Hepatocyte (in vitro differentiated cells): Measurements from ENCODE around the gene C3orf70.

ENCODE experiments used
- EZH2phosphoT487 ChIP-seq: fragments of 200-600 bp; sonication (generic); IDR thresholded peaks from one replicate; pipeline ENCODE4 v1.6.1; 2018; ENCODE audit warnings: antibody characterized with exemption, mild to moderate bottlenecking, low read depth, moderate library complexity; ENCODE audit not compliant: unreplicated experiment, severe bottlenecking
- TF ChIP-seq, protein P1 (sequence below): fragments of 200-600 bp; sonication (generic); IDR thresholded peaks from 2 replicates; pipeline ENCODE4 v1.5.1; 2016; ENCODE audit warnings: antibody characterized with exemption, mild to moderate bottlenecking; ENCODE audit not compliant: poor library complexity

DNA sequence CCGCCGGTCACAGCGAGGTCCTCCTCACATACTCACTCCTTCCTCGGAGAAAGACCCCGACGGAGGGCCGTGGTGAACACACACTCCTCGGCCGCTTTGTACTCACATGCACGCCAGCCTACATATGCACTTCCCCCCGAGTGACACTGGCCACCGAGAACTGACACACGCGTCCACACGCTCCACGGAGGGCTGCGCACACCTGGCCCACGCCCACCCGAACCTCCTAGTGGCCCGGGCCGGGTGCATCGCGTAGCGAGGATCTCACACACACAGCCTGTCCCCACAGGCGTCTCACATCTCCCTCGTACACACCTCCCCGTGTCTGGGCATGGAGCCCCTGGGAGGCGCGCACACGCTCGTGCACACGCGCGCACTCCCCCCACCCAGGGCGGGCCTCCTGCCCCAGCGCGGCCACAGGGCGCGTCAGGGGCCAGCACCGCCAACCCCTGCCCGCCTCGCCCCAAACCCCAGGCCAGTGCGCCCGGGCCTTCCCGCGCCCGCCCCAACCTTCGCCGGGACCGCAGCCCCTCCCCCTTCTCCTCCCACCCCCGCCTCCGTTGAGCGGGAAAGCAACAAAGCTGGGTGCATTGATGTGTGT lies 411 bp upstream of the C3orf70 start:
- TF ChIP-seq, protein P1, sequence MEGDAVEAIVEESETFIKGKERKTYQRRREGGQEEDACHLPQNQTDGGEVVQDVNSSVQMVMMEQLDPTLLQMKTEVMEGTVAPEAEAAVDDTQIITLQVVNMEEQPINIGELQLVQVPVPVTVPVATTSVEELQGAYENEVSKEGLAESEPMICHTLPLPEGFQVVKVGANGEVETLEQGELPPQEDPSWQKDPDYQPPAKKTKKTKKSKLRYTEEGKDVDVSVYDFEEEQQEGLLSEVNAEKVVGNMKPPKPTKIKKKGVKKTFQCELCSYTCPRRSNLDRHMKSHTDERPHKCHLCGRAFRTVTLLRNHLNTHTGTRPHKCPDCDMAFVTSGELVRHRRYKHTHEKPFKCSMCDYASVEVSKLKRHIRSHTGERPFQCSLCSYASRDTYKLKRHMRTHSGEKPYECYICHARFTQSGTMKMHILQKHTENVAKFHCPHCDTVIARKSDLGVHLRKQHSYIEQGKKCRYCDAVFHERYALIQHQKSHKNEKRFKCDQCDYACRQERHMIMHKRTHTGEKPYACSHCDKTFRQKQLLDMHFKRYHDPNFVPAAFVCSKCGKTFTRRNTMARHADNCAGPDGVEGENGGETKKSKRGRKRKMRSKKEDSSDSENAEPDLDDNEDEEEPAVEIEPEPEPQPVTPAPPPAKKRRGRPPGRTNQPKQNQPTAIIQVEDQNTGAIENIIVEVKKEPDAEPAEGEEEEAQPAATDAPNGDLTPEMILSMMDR, result no peak
- TF ChIP-seq EZH2phosphoT487, result no peak
